Skeletal muscle satellite cell (primary cell): ENCODE data around the gene TMEM253.

ENCODE experiments used
- H3K27me3 ChIP-seq: 2 replicates; pipeline ENCODE4 v1.7.0; 2013; ENCODE audit warnings: low read length; ENCODE audit not compliant: control insufficient read depth, insufficient read depth
- H3K36me3 ChIP-seq: 2 replicates; pipeline ENCODE4 v1.7.0; 2013; ENCODE audit warnings: mild to moderate bottlenecking, control low read depth, low read length; ENCODE audit not compliant: insufficient read depth
- H3K4me1 ChIP-seq: 2 replicates; pipeline ENCODE4 v1.7.0; 2013; ENCODE audit warnings: low read length; ENCODE audit not compliant: control insufficient read depth, insufficient read depth
- H3K4me2 ChIP-seq: 2 replicates; pipeline ENCODE4 v1.7.0; 2013; ENCODE audit warnings: mild to moderate bottlenecking, low read length
- H3K4me3 ChIP-seq: 2 replicates; pipeline ENCODE4 v1.7.0; 2013; ENCODE audit warnings: low read length
- H3K9ac ChIP-seq: 2 replicates; pipeline ENCODE4 v1.7.0; 2013; ENCODE audit warnings: mild to moderate bottlenecking, low read depth, low read length, moderate library complexity
- H3K9me3 ChIP-seq: replicated peaks from 2 replicates; pipeline ENCODE4 v1.7.0; 2013; ENCODE audit warnings: mild to moderate bottlenecking, control low read depth, low read length

TMEM253 gene

GRCh38 chr14:21093018-21093417 is 7.8 kb upstream of the TMEM253 start:
- H3K27me3 ChIP-seq: no peaks in the 10 kb centered on the region
- peaks cover 13% of the 10 kb centered on the region for H3K4me1 ChIP-seq
- H3K4me3 ChIP-seq: no peak overlapping the region
- H3K9me3 ChIP-seq: no peaks in the 10 kb centered on the region
- peaks cover 26% of the 10 kb centered on the region for H3K36me3 ChIP-seq
- H3K4me2 ChIP-seq: no peak overlapping the region
- no peak overlapping the region for H3K9ac ChIP-seq

GRCh38 chr14:21093769-21094681 is 6.8 kb upstream of the TMEM253 start:
- Histone ChIP-seq H3K9me3 (no peaks in the 10 kb centered on the region), H3K27me3 (no peaks in the 10 kb centered on the region), H3K4me3 (no peak overlapping the region), H3K4me2 (no peak overlapping the region), H3K4me1 (peaks cover 8% of the 10 kb centered on the region), H3K9ac (no peak overlapping the region), H3K36me3 (peaks cover 19% of the 10 kb centered on the region)

- peaks cover 15% of the 10 kb centered on the region for H3K4me1 ChIP-seq
Measured at GRCh38 chr14:21095430-21096205, 5.2 kb upstream of the TMEM253 start.

GRCh38 chr14:21096438-21096837 is 4.4 kb upstream of the TMEM253 start:
- H3K4me2 ChIP-seq: no peak overlapping the region
- H3K27me3 ChIP-seq: no peaks in the 10 kb centered on the region
- no peak overlapping the region for H3K9ac ChIP-seq
- H3K4me1 ChIP-seq: peaks cover 15% of the 10 kb centered on the region
- peaks cover 5% of the 10 kb centered on the region for H3K36me3 ChIP-seq
- no peak overlapping the region for H3K4me3 ChIP-seq
- H3K9me3 ChIP-seq: no peaks in the 10 kb centered on the region

More at GRCh38 chr14:21095430-21096205, 5.2 kb upstream of the TMEM253 start:
- Histone ChIP-seq H3K9me3 (no peaks in the 10 kb centered on the region), H3K4me3 (no peak overlapping the region), H3K9ac (no peak overlapping the region), H3K36me3 (peaks cover 9% of the 10 kb centered on the region), H3K4me2 (no peak overlapping the region), H3K27me3 (no peaks in the 10 kb centered on the region)

GRCh38 chr14:21096978-21097635 is 3.8 kb upstream of the TMEM253 start:
- peaks cover 19% of the 10 kb centered on the region for H3K4me1 ChIP-seq
- H3K36me3 ChIP-seq: peaks cover 5% of the 10 kb centered on the region
- no peak overlapping the region for H3K4me3 ChIP-seq
- H3K4me2 ChIP-seq: no peak overlapping the region
- no peaks in the 10 kb centered on the region for H3K9me3 ChIP-seq
- no peaks in the 10 kb centered on the region for H3K27me3 ChIP-seq
- no peak overlapping the region for H3K9ac ChIP-seq

GRCh38 chr14:21097636-21098075 is 3.2 kb upstream of the TMEM253 start:
- no peak overlapping the region for H3K4me2 ChIP-seq
- peaks cover 5% of the 10 kb centered on the region for H3K36me3 ChIP-seq
- H3K4me1 ChIP-seq: peaks cover 24% of the 10 kb centered on the region
- H3K27me3 ChIP-seq: no peaks in the 10 kb centered on the region
- no peak overlapping the region for H3K4me3 ChIP-seq
- no peak overlapping the region for H3K9ac ChIP-seq
- H3K9me3 ChIP-seq: no peaks in the 10 kb centered on the region

GRCh38 chr14:21098076-21098891 is 2.6 kb upstream of the TMEM253 start, which contains the start of gene ZNF219:
Gene ZNF219, minus strand, starts transcription at chr14:21098655. Its CDS starts 5,064 bp downstream, at chr14:21093591.
- Histone ChIP-seq H3K36me3 (no peaks in the 10 kb centered on the region), H3K4me1 (peaks cover 30% of the 10 kb centered on the region), H3K4me2 (peak within 1 kb of the TSS; percentile 80), H3K9me3 (no peaks in the 10 kb centered on the region), H3K27me3 (no peaks in the 10 kb centered on the region), H3K9ac (peak within 1 kb of the TSS; percentile 59), H3K4me3 (peak within 1 kb of the TSS; percentile 67)

GRCh38 chr14:21098892-21099595 is 1.8 kb upstream of the TMEM253 start:
- Histone ChIP-seq H3K27me3 (no peaks in the 10 kb centered on the region), H3K9ac (peak overlapping the region; percentile 59)

GRCh38 chr14:21099596-21099985 is 1.3 kb upstream of the TMEM253 start:
- Histone ChIP-seq H3K36me3 (no peaks in the 10 kb centered on the region), H3K4me2 (peak overlapping the region; percentile 80), H3K4me3 (peak overlapping the region; percentile 67), H3K4me1 (peaks cover 37% of the 10 kb centered on the region), H3K9ac (peak overlapping the region; percentile 59), H3K9me3 (no peaks in the 10 kb centered on the region), H3K27me3 (no peaks in the 10 kb centered on the region)

More at GRCh38 chr14:21098892-21099595, 1.8 kb upstream of the TMEM253 start:
- Histone ChIP-seq H3K4me2 (peak overlapping the region; percentile 80), H3K4me3 (peak overlapping the region; percentile 67), H3K9me3 (no peaks in the 10 kb centered on the region), H3K36me3 (no peaks in the 10 kb centered on the region), H3K4me1 (peaks cover 32% of the 10 kb centered on the region)

GRCh38 chr14:21101802-21102413 is 1.0 kb downstream of the TMEM253 start:
- Histone ChIP-seq H3K36me3 (no peaks in the 10 kb centered on the region), H3K9ac (no peak overlapping the region), H3K4me1 (peaks cover 44% of the 10 kb centered on the region), H3K27me3 (no peaks in the 10 kb centered on the region), H3K9me3 (no peaks in the 10 kb centered on the region), H3K4me3 (no peak overlapping the region), H3K4me2 (no peak overlapping the region)
